Measurements from ENCODE around the gene SMARCC1.

Gene SMARCC1

GRCh38 chr3:47688488-47688887 is 93.2 kb downstream of the SMARCC1 start:
- DNase-seq: no peak

GRCh38 chr3:47685037-47685436 is 96.7 kb downstream of the SMARCC1 start:
- peak; percentile 34 for DNase-seq

- no peak for DNase-seq
Measured at GRCh38 chr3:47681016-47681415, 100.7 kb downstream of the SMARCC1 start.

DNA sequence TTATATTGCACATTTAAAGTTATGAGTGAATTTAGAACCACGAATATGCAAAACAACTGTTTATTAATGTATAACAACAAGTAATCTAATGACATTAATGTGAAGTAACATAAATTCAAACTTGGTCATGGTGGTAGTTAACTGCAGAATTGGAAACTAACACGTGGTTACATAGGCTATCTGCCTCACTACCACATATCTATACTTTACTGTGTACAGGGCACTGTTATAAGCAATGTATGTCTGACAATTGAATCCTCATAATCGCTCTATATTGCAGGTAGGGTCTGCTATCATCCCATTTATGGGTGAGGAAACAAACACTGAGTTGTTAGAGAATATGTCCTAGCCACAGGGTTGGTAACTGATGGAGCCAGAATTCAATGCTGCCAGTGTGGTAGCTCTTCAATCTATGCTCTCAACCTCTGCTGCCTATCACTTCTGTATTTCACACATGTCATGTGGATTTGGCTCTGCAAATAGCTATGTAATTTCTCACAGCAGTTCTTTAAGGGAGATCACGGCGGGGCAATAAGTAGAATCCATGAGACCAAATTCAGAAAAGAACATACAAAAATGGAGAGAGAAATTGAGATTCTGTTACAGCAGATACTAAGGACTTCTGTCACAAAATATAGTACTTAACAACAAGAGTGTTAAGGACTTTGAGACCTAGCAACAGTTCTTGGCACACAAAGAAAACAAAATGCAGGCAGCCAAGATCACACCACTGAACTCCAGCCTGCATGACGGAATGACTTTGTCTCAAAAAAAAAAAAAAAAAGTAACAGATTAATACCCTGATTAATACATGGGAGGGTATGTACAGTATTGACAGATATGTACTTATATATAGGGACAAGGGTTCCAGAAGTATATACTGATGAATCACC is 103.0 kb downstream of the SMARCC1 start:
- DNase-seq: no peak

DNA sequence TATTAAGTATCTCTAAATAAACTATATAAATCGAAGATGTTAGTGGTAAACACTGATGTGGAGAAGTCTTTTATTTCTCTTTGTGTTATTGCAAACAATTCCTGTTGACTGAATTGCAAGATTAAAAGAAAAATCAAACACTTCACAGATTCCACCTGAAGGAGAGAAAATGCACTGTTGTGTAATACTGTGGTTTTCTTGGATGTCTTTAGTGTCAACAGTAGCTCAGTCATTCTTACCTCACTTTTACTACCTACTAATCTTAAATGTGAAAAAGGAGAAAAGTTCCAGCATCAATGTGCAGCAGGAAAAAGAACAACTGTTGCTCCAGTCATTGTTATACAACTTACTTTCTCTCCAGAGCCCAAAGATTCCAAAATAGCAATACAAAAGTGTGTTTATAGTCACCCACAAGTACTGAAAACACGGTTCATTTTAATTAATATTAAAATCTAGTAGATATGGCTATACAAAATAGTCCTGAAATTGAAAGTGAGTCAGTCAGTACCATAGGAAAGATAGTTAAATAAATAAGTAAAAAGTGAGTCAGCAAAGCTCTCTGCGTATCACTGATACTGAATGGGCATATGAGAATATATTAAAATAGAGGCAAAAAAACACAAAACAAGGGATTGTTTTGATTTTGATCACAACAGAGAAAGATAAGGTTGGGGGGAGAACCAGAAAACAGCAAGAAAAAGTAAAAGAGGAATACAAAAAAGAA is 112.5 kb downstream of the SMARCC1 start:
- DNase-seq: peak; percentile 36

- no peak for DNase-seq
Measured at GRCh38 chr3:47666118-47666517, 115.6 kb downstream of the SMARCC1 start.

DNA sequence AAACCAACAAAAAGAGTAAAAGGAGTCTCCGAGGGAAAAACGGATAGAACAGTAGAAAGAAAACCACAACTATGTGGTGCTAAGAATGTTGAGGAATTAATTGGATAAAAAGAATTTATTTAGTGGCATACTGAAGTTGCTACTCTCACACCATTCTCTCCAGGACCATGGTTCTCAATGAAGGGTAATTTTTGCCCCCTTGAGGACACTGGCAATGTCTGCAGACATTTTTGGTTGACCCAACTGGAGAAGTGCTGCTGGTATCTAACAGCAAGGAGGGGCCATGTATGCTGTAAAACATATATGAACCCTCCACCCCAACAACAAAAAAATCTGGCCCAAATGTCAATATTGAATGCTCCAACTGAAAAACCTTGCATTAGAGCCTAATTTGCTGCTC is 117.2 kb downstream of the SMARCC1 start:
- peak; percentile 27 for DNase-seq

- DNase-seq: no peak
Measured at GRCh38 chr3:47663630-47664240, 118.0 kb downstream of the SMARCC1 start.

DNA sequence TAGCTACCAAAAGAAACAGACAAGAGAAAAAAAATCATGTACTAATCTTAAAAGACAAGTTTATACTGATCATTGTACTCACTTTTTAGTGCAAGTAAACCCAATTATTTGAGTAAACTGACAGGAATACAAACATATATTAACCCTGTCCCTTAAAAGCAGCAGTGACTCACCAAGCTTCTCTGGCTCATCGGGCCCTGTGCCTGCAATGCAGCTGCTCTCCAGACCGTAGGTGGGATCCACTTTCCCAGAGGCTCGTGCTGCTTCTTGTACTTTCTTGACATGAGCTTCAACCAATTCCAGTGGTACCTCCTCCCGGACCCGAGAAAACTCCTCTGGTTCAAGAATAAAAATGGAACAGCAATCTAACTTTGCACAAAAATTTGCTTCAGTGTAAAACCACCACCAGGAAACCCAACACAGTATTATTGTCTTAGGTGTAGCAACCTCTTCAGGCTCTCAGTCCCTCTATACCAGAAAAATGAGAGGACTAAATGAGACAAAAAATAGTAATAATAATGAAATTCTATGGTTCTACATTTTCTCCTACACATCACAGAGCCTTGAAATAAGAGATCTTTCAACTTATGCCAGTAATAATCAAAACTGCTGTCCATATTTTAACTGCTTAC is 120.5 kb downstream of the SMARCC1 start:
- peak; percentile 69 for DNase-seq

- no peak for DNase-seq
Measured at GRCh38 chr3:47658444-47658843, 123.2 kb downstream of the SMARCC1 start.

DNA sequence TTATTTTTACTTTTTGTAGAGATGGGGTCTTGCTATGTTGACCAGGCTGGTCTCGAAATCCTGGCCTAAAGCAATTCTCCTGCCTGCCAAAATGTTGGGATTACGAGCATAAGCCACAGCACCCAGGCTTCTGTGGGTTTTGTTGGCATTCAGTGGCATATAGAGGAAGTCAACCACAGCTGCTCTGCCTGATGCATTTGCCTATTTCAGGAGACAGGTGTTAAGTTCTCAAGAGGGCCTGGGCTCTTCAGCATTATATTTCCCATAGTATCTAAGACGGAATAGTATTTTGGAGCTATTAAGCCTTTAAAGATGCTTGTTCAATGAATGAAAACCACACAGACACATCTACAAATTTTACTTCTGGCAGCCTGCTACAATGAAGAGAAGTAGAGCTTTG is 129.6 kb downstream of the SMARCC1 start:
- no peak for DNase-seq

DNA sequence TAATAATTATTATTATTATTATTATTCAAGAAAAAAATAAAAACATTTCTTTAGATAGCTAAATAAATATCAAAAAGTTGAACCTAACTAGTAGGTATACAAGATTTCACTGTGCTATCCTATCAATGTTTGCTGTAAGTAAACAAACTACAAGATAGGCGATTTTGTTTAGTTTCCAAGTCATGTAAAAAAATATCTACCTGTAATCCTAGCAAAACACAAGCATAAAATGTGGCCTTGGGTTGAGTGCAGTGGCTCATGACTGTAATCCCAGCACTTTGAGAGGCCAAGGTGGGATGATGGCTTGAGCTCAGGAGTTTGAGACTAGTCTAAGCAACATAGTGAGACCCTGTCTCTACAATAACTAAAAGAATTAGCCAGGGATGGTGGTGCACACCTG is 131.4 kb downstream of the SMARCC1 start:
- no peak for DNase-seq

DNA sequence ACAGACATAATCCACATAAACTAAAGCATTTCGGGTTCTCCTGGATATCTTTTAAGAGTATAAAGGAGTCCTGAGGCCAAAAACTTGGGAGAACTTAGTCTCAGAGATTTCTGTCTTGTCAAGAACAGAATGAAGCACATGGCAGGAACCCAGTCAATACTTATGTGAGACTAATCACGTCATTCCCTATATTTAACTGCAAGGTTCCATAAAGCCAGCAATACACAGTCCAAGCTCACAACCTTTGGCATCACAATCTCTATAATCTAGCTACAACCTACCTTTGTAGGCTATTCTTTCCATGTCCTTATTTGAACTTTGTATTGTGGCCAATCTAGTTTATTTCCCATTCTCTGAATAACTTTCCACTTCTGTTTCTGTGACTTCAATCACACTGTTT is 134.1 kb downstream of the SMARCC1 start:
- no peak for DNase-seq

GRCh38 chr3:47646362-47646761 is 135.3 kb downstream of the SMARCC1 start:
- no peak for DNase-seq

GRCh38 chr3:47645551-47645950 is 136.1 kb downstream of the SMARCC1 start:
- DNase-seq: peak; percentile 46

- DNase-seq: no peak
Measured at GRCh38 chr3:47643092-47643491, 138.6 kb downstream of the SMARCC1 start.

DNA sequence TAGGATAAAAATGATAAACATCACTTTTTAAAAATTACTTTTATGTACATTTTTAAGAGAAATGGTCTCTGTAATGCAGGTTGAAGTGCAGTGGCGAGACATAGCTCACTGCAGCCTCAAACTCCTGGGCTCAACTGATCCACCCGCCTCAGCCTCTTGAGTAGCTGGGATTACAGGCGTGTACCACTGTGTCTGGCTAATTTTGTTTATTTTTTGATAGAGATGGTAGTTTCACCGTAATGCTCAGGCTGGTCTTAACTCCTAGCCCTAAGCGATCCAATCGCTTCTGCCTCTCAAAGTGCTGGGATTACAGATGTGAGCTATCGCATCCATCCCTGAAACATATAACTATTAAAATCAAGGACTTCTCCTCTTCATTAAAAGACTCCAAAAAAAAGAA is 140.0 kb downstream of the SMARCC1 start:
- DNase-seq: no peak

GRCh38 chr3:47636921-47637320 is 144.8 kb downstream of the SMARCC1 start:
- DNase-seq: no peak

- DNase-seq: no peak
Measured at GRCh38 chr3:47636225-47636624, 145.5 kb downstream of the SMARCC1 start.

GRCh38 chr3:47635536-47635935 is 146.2 kb downstream of the SMARCC1 start:
- no peak for DNase-seq

DNA sequence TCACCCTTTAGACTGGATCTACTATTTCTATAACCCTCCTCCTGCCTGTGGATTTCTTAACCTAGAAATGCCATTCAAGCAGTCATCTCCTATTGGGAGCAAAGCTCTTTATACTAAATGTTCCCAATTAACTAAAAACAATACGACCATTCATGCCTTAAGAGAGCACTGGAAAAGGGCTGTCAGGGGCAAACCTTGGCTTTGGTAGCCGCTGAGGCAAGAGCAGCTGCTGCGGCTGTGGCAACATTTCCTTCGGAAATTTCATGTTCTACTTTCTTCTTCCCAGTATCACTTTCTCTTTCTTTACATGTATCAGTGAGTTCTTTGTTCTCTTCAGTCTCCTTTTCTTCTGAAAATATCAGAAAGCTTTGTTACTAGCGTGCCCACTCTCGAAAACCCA is 146.7 kb downstream of the SMARCC1 start:
- DNase-seq: no peak

DNA sequence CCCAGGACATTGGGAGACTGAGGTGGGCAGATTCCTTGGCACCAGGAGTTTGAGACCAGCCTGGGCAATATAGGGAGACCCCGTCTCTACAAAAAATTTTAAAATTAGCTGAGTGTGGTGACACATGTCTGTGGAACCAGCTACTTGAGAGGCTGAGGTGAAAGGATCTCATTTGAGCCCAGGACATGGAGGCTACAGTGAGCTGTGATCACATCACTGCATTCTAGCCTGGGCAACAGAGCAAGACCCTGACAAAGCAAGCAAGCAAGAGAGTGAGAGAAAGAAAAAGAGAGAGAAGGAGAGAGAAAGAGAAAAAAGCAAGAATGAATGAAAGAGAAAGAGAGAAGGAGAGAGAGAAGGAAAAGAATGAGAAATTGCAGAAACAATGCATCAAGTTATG is 150.9 kb downstream of the SMARCC1 start:
- no peak for DNase-seq

DNA sequence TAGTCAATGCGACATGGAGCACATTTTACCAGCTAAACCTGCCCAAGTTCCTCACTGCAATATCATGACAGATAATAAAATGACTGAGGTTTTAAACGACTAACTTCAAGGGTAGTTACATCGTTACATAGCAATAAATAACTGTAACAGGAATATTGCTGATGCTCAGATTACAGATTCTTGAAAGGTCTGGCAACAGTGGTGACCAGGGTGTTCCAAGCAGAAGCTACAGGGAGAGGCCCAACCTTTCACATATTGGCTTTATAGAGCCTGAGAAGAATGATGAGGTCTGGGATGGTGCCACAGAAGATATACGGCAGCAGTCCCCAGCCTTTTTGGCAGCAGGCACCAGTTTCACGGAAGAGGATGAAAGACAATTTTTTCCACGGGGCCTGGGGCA is 151.9 kb downstream of the SMARCC1 start:
- DNase-seq: no peak
